ENCODE data around the gene ACSM6. TPM values are rescaled to one million over a fixed set of nuclear protein-coding genes. Genes with fewer than 3 reads are reported as not detected.

Gene ACSM6
- total and polyA plus RNA-seq, 2 of the 8 experiments (the other 6 are each of a cell fraction or from before 2014, with no cell fraction given): 0.33 TPM; not detected in 1

GRCh38 chr10:95241533-95241932 lies 47.5 kb downstream of the ACSM6 start:
- Histone ChIP-seq H3K9me3 (ENCODE audit: insufficient read depth in 2 of 2, low read depth in 1 of 2, low read length in 1 of 2) (peaks cover 0 to 3% of the 10 kb centered on the region in 2 experiments; a peak in 1 of 4 replicates), H4K20me1 (replicated peaks in 1 of 2; ENCODE audit: control insufficient read depth in 1 of 2, insufficient read depth in 2 of 2, low read length in 2 of 2) (no peaks in the 10 kb centered on the region), H3K56ac (replicated peaks; ENCODE audit: insufficient read length, low read depth, low read length) (no peak overlapping the region), H2BK15ac (ENCODE audit: low read length) (0 out of 2 replicates have a peak overlapping the region, but pooled peaks have one; percentile 6), H2AK5ac (ENCODE audit: low read depth, low read length) (no peak overlapping the region), H3K14ac (ENCODE audit: insufficient read length) (no peak overlapping the region), H3K9ac (replicated peaks in 1 of 4; ENCODE audit: extremely low read depth in 1 of 4, low read depth in 3 of 4, low read length in 3 of 4) (no peak overlapping the region), H3K27ac (ENCODE audit: low read depth, low read length) (no peak overlapping the region), H2BK5ac (ENCODE audit: low read depth, low read length) (peak overlapping the region; percentile 83; the same call in 1 of the 2 replicates), H3K27me3 (replicated peaks in 1 of 4; ENCODE audit: control insufficient read depth in 3 of 4, extremely low read depth in 1 of 4, insufficient read depth in 3 of 4, low read length in 3 of 4) (no peaks in the 10 kb centered on the region), H2BK120ac (replicated peaks; ENCODE audit: low read depth, low read length) (no peak overlapping the region), H3K23me2 (ENCODE audit: low read depth, low read length) (no peaks in the 10 kb centered on the region), H3K4me1 (replicated peaks in 1 of 4; ENCODE audit: control insufficient read depth in 3 of 4, insufficient read depth in 4 of 4, low read length in 3 of 4) (0 out of 7 replicates have a peak, but pooled peaks cover 0 to 2% (median 0%) of the 10 kb centered on the region in 4 experiments), H3K23ac (ENCODE audit: insufficient read length) (no peak overlapping the region), H3K36me3 (ENCODE audit: control insufficient read depth in 2 of 4, insufficient read depth in 4 of 4, low read length in 3 of 4) (peaks cover 12 to 63% (median 39%) of the 10 kb centered on the region in 4 experiments), H3K18ac (ENCODE audit: extremely low read depth, low read length) (no peak overlapping the region; the same call in 1 of the 2 replicates), H4K8ac (ENCODE audit: extremely low read depth, insufficient read depth, low read length) (peak overlapping the region; percentile 36; the same call in 1 of the 2 replicates), H3K79me1 (ENCODE audit: low read depth, low read length) (no peaks in the 10 kb centered on the region; the same call in 1 of the 2 replicates), H2BK12ac (ENCODE audit: low read depth, low read length) (peak overlapping the region; percentile 52; the same call in 1 of the 2 replicates), H4K91ac (replicated peaks; ENCODE audit: insufficient read length, low read length) (peak overlapping the region; percentile 6), H3K79me2 (ENCODE audit: control insufficient read depth in 1 of 2, insufficient read depth in 2 of 2, low read length in 2 of 2) (peaks cover 0 to 15% of the 10 kb centered on the region in 2 experiments; a peak in 1 of 4 replicates), H4K5ac (ENCODE audit: insufficient read length, low read depth, low read length) (no peak overlapping the region), H3K4me2 (ENCODE audit: insufficient read depth in 1 of 2, low read depth in 2 of 2, low read length in 2 of 2) (no peak overlapping the region), H2AFZ (ENCODE audit: low read length) (no peak overlapping the region), H2BK20ac (ENCODE audit: low read length) (no peak overlapping the region; the same call in 1 of the 2 replicates), H3K4me3 (ENCODE audit: extremely low read depth in 1 of 4, insufficient read depth in 2 of 4, low read depth in 3 of 4, low read length in 4 of 4) (no peak overlapping the region), H3K4ac (replicated peaks; ENCODE audit: insufficient read length, low read depth, low read length) (no peak overlapping the region)
- DNase-seq (ENCODE audit: low read depth in 1 of 2, low spot score in 2 of 2) (no peak), FAIRE-seq (no peak)
- WGBS, 2 experiments (ENCODE audit: extremely low coverage in 1 of 2, insufficient coverage in 1 of 2, insufficient read length in 1 of 2, insufficient replicate concordance in 2 of 2, low coverage in 1 of 2, low lambda C conversion rate in 2 of 2, missing lambda C conversion rate in 1 of 2): 91% methylated on average over 4 of the region's 4 CpGs; no CpG with 5 or more reads in 1 of the 2 experiments
- CTCF ChIA-PET (ENCODE audit: partially characterized antibody): interaction anchor here (1.0 to 16.4 kb wide), 13 partner anchors 10 to 150 kb away, joined by 3 to 363 read pairs (median 4); partner anchors contain the start of gene ACSM6
- POLR2A ChIA-PET (ENCODE audit: partially characterized antibody): interaction anchor here (1.6 to 6.6 kb wide), 2 partner anchors 11 to 40 kb away, joined by 3 to 57 read pairs; no protein-coding TSS in a partner anchor
- no peak for TF ChIP-seq KDM1A (IDR thresholded peaks at IDR 0.05; ENCODE audit: borderline replicate concordance, low read length)
- TF ChIP-seq HDAC2 (IDR thresholded peaks at IDR 0.05; ENCODE audit: borderline replicate concordance in 1 of 2, low read depth in 2 of 2, low read length in 2 of 2): no peak
- no peak for TF ChIP-seq SP1 (IDR thresholded peaks at IDR 0.05; ENCODE audit: low read depth, low read length)
- no peak for TF ChIP-seq SIX5 (IDR thresholded peaks at IDR 0.05; ENCODE audit: low read depth, low read length)
- TF ChIP-seq CHD2 (IDR thresholded peaks at IDR 0.05; ENCODE audit: low read length): no peak
- TF ChIP-seq GABPA (IDR thresholded peaks at IDR 0.05; ENCODE audit: borderline replicate concordance, insufficient read depth, low read length): no peak
- TF ChIP-seq CHD1 (IDR thresholded peaks at IDR 0.05; ENCODE audit: low read depth, low read length): no peak
- no peak for TF ChIP-seq KDM4A (IDR thresholded peaks at IDR 0.05; ENCODE audit: low read depth, low read length, severe bottlenecking)
- no peak for TF ChIP-seq RNF2 (IDR thresholded peaks at IDR 0.05; ENCODE audit: borderline replicate concordance, low read depth, low read length, missing control alignments, poor library complexity, severe bottlenecking)
- no peak for TF ChIP-seq SUZ12 (IDR thresholded peaks at IDR 0.05; ENCODE audit: low read length)

All from H1 (cell line).